Esophagus squamous epithelium (tissue), 5 donors: ENCODE results near the gene DPH2. TPM values are rescaled to one million over a fixed set of nuclear protein-coding genes. Genes with fewer than 3 reads are reported as not detected.
A peak's percentile ranks its signal among the peaks of the same experiment; 100 is the strongest.

Experiments used
- DNase-seq: peaks from one replicate; lab custom pipeline; 2025; lab: John Stamatoyannopoulos, UW
- H3K27ac ChIP-seq, 4 donors: fragments of 200-600 bp; sonication (generic); one replicate each; pipeline ENCODE4 v1.5.1; 2016 to 2019; ENCODE audit warnings: mild to moderate bottlenecking in 1 of 4
- H3K27me3 ChIP-seq, 4 donors: fragments of 200-600 bp; sonication (generic); 1 replicate in 3 of 4; 2 replicates in 1 of 4; pipeline versions ENCODE4 v1.5.1 to v1.6.0; 2017 to 2021; ENCODE audit warnings: antibody characterized with exemption in 1 of 4
- H3K36me3 ChIP-seq, 3 donors: fragments of 200-600 bp; sonication (generic); one replicate each; pipeline ENCODE4 v1.5.1; 2016 to 2019
- H3K4me1 ChIP-seq, 3 donors: fragments of 200-600 bp; sonication (generic); one replicate each; pipeline ENCODE4 v1.5.1; 2017 to 2019
- H3K4me3 ChIP-seq, 4 donors: fragments of 200-600 bp; sonication (generic); 1 replicate in 3 of 4; 2 replicates in 1 of 4; pipeline ENCODE4 v1.5.1; 2016 to 2019; ENCODE audit warnings: mild to moderate bottlenecking in 2 of 4, moderate library complexity in 1 of 4
- H3K9me3 ChIP-seq, 3 donors: fragments of 200-600 bp; sonication (generic); one replicate each; pipeline ENCODE4 v1.5.1; 2016 to 2019
- CTCF ChIP-seq, 6 experiments: fragments of 450-650 bp in 4 of 6; fragments of 200-600 bp in 2 of 6; sonication (generic) in 2 of 6; IDR thresholded peaks; one replicate each; pipeline ENCODE4 v1.5.1; 2016 to 2019; ENCODE audit warnings: antibody characterized with exemption in 6 of 6, mild to moderate bottlenecking in 4 of 6, moderate library complexity in 4 of 6
- POLR2A ChIP-seq, 4 donors: fragments of 450-650 bp; IDR thresholded peaks; one replicate each; pipeline ENCODE4 v1.6.1; 2017; ENCODE audit warnings: antibody characterized with exemption in 4 of 4, mild to moderate bottlenecking in 4 of 4, moderate library complexity in 3 of 4
- WGBS, 2 donors: methylation state at CpG; one replicate each; pipeline ENCODE4 v1.1.5; 2018; 5-methylcytosine and 5-hydroxymethylcytosine counted together
- intact Hi-C: fragments of 100-400 bp; cut with DNase I; formaldehyde crosslinking; loops from one replicate; pipeline ENCODE4 v1.15.0; 2022
- total RNA-seq, 4 donors: library from RNA; depleted of rRNA; stranded (reverse); fragments of >200 nt; gene quantifications; one replicate each; pipeline ENCODE4 v1.1.0, GENCODE V29; 2016
- donor health status: DM: yes; HTN: yes; CAD: no.

Gene DPH2
- total RNA-seq, 4 donors from 2014 or later = 14.0 to 34.6 (median 27.7) TPM

GRCh38 chr1:43978551-43979260 is 8.9 kb downstream of the DPH2 start, which contains the start of gene B4GALT2:
TSS of gene B4GALT2 (plus strand) at chr1:43979210. CDS start at chr1:43981161, 1,951 bp downstream.
- 29 to 45% methylated on average over 7 of the region's 54 CpGs for WGBS, 2 donors

GRCh38 chr1:43979261-43979527 is 9.4 kb downstream of the DPH2 start:
- Histone ChIP-seq H3K36me3 (peaks cover 12 to 53% (median 15%) of the 10 kb centered on the region in 3 donors), H3K4me3 (peak overlapping the region; percentile 61 to 94 (median 74)), H3K9me3 (no peaks in the 10 kb centered on the region), H3K27me3 (no peaks in the 10 kb centered on the region), H3K4me1 (peaks cover 44 to 69% (median 49%) of the 10 kb centered on the region in 3 donors), H3K27ac (peak overlapping the region; percentile 47 to 84 (median 80))
- WGBS, 2 donors = no CpG with 5 or more reads among the region's 45 CpGs
- no peak for TF ChIP-seq POLR2A (IDR thresholded peaks at IDR 0.05)
- TF ChIP-seq CTCF (IDR thresholded peaks at IDR 0.05) = no peak
- no peak for DNase-seq
- intact Hi-C loops = no loop called here

More at GRCh38 chr1:43978551-43979260, 8.9 kb downstream of the DPH2 start, which contains the start of gene B4GALT2:
- H3K27me3 ChIP-seq = no peaks in the 10 kb centered on the region
- DNase-seq = no peak
- intact Hi-C loops = no loop called here
- H3K4me3 ChIP-seq = peak within 1 kb of the TSS; percentile 61 to 94 (median 74)
- H3K4me1 ChIP-seq = peaks cover 49 to 74% (median 53%) of the 10 kb centered on the region in 3 donors
- H3K9me3 ChIP-seq = no peaks in the 10 kb centered on the region
- H3K36me3 ChIP-seq = peaks cover 12 to 49% (median 15%) of the 10 kb centered on the region in 3 donors
- peak within 1 kb of the TSS; percentile 67 to 84 (median 80) for H3K27ac ChIP-seq
- TF ChIP-seq CTCF (IDR thresholded peaks at IDR 0.05) (no peak), POLR2A (IDR thresholded peaks at IDR 0.05) (no peak)

GRCh38 chr1:43979528-43980254 is 9.9 kb downstream of the DPH2 start:
- H3K27me3 ChIP-seq = no peaks in the 10 kb centered on the region
- H3K4me3 ChIP-seq = peak overlapping the region; percentile 61 to 94 (median 74)
- no peaks in the 10 kb centered on the region for H3K9me3 ChIP-seq
- H3K36me3 ChIP-seq = peaks cover 12 to 58% (median 15%) of the 10 kb centered on the region in 3 donors
- no peak for TF ChIP-seq POLR2A (IDR thresholded peaks at IDR 0.05)
- WGBS, 2 donors = 11% methylated on average over 1 to 7 of the region's 45 CpGs
- DNase-seq = no peak
- H3K4me1 ChIP-seq = peaks cover 43 to 66% (median 47%) of the 10 kb centered on the region in 3 donors
- intact Hi-C loops = no loop called here
- H3K27ac ChIP-seq = peak overlapping the region; percentile 47 to 84 (median 80)

- peaks cover 43 to 64% (median 45%) of the 10 kb centered on the region in 3 donors for H3K4me1 ChIP-seq
- WGBS, 2 donors = 40 to 59% methylated on average over 7 to 10 of the region's 13 CpGs
Measured at GRCh38 chr1:43980255-43981134, 10.7 kb downstream of the DPH2 start.

More at GRCh38 chr1:43980255-43981134, 10.7 kb downstream of the DPH2 start:
- H3K27ac ChIP-seq = peak overlapping the region; percentile 47 to 84 (median 80)
- DNase-seq = no peak
- no peak for TF ChIP-seq POLR2A (IDR thresholded peaks at IDR 0.05)
- TF ChIP-seq CTCF (IDR thresholded peaks at IDR 0.05) = no peak
- H3K36me3 ChIP-seq = peaks cover 12 to 66% (median 18%) of the 10 kb centered on the region in 3 donors
- H3K9me3 ChIP-seq = no peaks in the 10 kb centered on the region
- no peaks in the 10 kb centered on the region for H3K27me3 ChIP-seq
- H3K4me3 ChIP-seq = peak overlapping the region; percentile 61 to 94 (median 74)
- intact Hi-C loops = no loop called here
